Neural cell (in vitro differentiated cells): ENCODE measurements around the gene TBX2. TPM values are rescaled to one million over a fixed set of nuclear protein-coding genes. Genes with fewer than 3 reads are reported as not detected.

Source experiments
- H2AFZ ChIP-seq: fragments of 200-600, 300-800 bp; sonication (generic), shearing (Covaris generic); 2 replicates; pipeline ENCODE4 v1.6.0; 2014; ENCODE audit warnings: low read depth, mild to moderate bottlenecking, antibody characterized with exemption, low read length, moderate library complexity
- H3F3A ChIP-seq: fragments of 200-600 bp; shearing (Covaris generic); 2 replicates; pipeline ENCODE4 v1.6.1; 2016; ENCODE audit warnings: mild to moderate bottlenecking, moderate library complexity, mixed read lengths, antibody characterized with exemption, low read length; ENCODE audit not compliant: insufficient read depth, poor library complexity, severe bottlenecking
- H3K27ac ChIP-seq: fragments of 200-600, 300-800 bp; sonication (generic), shearing (Covaris generic); 2 replicates; pipeline ENCODE4 v1.5.1; 2014; ENCODE audit warnings: mild to moderate bottlenecking, low read length, moderate library complexity
- H3K27me3 ChIP-seq: fragments of 300-800, 200-600 bp; sonication (generic), shearing (Covaris generic); 2 replicates; pipeline ENCODE4 v1.6.0; 2014; ENCODE audit warnings: mild to moderate bottlenecking, low read depth, low read length, moderate library complexity; ENCODE audit not compliant: insufficient read depth
- H3K36me3 ChIP-seq: fragments of 300-800, 200-600 bp; sonication (generic), shearing (Covaris generic); 2 replicates; pipeline ENCODE4 v1.5.1; 2014; ENCODE audit warnings: mild to moderate bottlenecking, antibody characterized with exemption, low read length, moderate library complexity; ENCODE audit not compliant: insufficient read depth
- H3K4me2 ChIP-seq: fragments of 300-800, 200-600 bp; sonication (generic), shearing (Covaris generic); 2 replicates; pipeline ENCODE4 v1.6.0; 2014; ENCODE audit warnings: mild to moderate bottlenecking, low read length
- H3K4me3 ChIP-seq: fragments of 300-800, 200-600 bp; sonication (generic), shearing (Covaris generic); 2 replicates; pipeline ENCODE4 v1.5.1; 2014; ENCODE audit warnings: mild to moderate bottlenecking, low read length, moderate library complexity
- H3K79me2 ChIP-seq: fragments of 200-600 bp; shearing (Covaris generic); replicated peaks from 2 replicates; pipeline ENCODE4 v1.6.0; 2014; ENCODE audit warnings: mild to moderate bottlenecking, low read length, moderate library complexity; ENCODE audit not compliant: insufficient read depth
- H3K9ac ChIP-seq: fragments of 300-800, 200-600 bp; sonication (generic), shearing (Covaris generic); 2 replicates; pipeline ENCODE4 v1.6.1; 2016; ENCODE audit warnings: mild to moderate bottlenecking, low read length, mixed read lengths
- H3K9me2 ChIP-seq: fragments of 200-600 bp; shearing (Covaris generic); 2 replicates; pipeline ENCODE4 v1.6.1; 2016; ENCODE audit warnings: mild to moderate bottlenecking, low read length, mixed read lengths; ENCODE audit not compliant: insufficient read depth
- H3K9me3 ChIP-seq: fragments of 200-600, 300-800 bp; sonication (generic), shearing (Covaris generic); 2 replicates; pipeline ENCODE4 v1.6.1; 2016; ENCODE audit warnings: mild to moderate bottlenecking, mixed run types, low read length, moderate library complexity, mixed read lengths
- H4K20me1 ChIP-seq: fragments of 200-600 bp; shearing (Covaris generic); 2 replicates; pipeline ENCODE4 v1.6.1; 2016; ENCODE audit warnings: mild to moderate bottlenecking, mixed run types; ENCODE audit not compliant: insufficient read depth
- EP300 ChIP-seq: fragments of 450-650 bp; conservative IDR thresholded peaks from 2 replicates; pipeline ENCODE4 v1.6.1; 2014; ENCODE audit warnings: antibody characterized with exemption, mild to moderate bottlenecking, moderate library complexity; ENCODE audit not compliant: poor library complexity, severe bottlenecking
- EZH2 ChIP-seq: fragments of 200-600, 300-800 bp; shearing (Covaris generic), sonication (generic); IDR thresholded peaks from 2 replicates; pipeline ENCODE4 v1.6.1; 2014; ENCODE audit warnings: antibody characterized with exemption, low read length, borderline replicate concordance, mild to moderate bottlenecking; ENCODE audit not compliant: insufficient read depth, poor library complexity, severe bottlenecking
- POLR2AphosphoS5 ChIP-seq: IDR thresholded peaks from 2 replicates; pipeline ENCODE4 v1.6.1; 2012
- RAD21 ChIP-seq: fragments of 450-650 bp; conservative IDR thresholded peaks from 2 replicates; pipeline ENCODE4 v1.6.1; 2014; ENCODE audit warnings: antibody characterized with exemption, mild to moderate bottlenecking, moderate library complexity
- SMC3 ChIP-seq: fragments of 450-650 bp; conservative IDR thresholded peaks from 2 replicates; pipeline ENCODE4 v1.6.1; 2014; ENCODE audit warnings: antibody characterized with exemption, mild to moderate bottlenecking, moderate library complexity; ENCODE audit not compliant: poor library complexity
- TAF1 ChIP-seq: IDR thresholded peaks from 2 replicates; pipeline ENCODE4 v1.6.1; 2012; ENCODE audit warnings: low read depth
- polyA plus RNA-seq: library from polyadenylated mRNA; depleted of rRNA; stranded (reverse); fragments of >200 nt; gene quantifications from 2 replicates; pipeline ENCODE4 v1.2.3, GENCODE V29; 2014
- TF ChIP-seq, protein P1 (sequence below): IDR thresholded peaks from 2 replicates; pipeline ENCODE4 v1.6.1; 2012; ENCODE audit warnings: borderline replicate concordance
- TF ChIP-seq, protein P2 (sequence below): fragments of 450-650 bp; IDR thresholded peaks from 2 replicates; pipeline ENCODE4 v1.5.1; 2014; ENCODE audit warnings: antibody characterized with exemption, mild to moderate bottlenecking, moderate library complexity; ENCODE audit not compliant: poor library complexity, severe bottlenecking

The TBX2 gene
- polyA plus RNA-seq, 1 donor from 2014 or later = not detected

DNA sequence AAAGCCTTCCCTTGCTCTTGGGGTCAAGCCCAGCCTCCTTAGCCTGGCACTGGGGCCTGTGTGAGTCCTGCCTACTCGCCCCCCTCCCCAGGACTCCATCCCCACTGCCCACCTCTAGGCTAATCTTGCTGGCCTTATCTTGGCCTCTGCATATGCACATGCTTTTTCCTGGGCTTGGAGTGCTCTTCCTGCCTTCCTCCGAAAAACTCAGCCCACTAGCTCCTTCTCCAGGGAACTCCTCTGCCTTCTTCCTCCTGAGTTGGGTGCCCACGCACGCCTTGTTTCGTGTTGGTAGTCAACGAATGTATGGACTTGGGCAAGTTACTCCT is 16.5 kb downstream of the TBX2 start:
- H4K20me1 ChIP-seq = no peaks in the 10 kb centered on the region
- peaks cover 35% of the 10 kb centered on the region for H3K27me3 ChIP-seq
- H3K4me3 ChIP-seq = no peak overlapping the region
- H3K79me2 ChIP-seq = no peaks in the 10 kb centered on the region
- H3K27ac ChIP-seq = no peak overlapping the region
- no peaks in the 10 kb centered on the region for H3F3A ChIP-seq
- H3K36me3 ChIP-seq = no peaks in the 10 kb centered on the region
- no peak overlapping the region for H3K9ac ChIP-seq
- no peaks in the 10 kb centered on the region for H3K9me3 ChIP-seq
- H3K9me2 ChIP-seq = no peaks in the 10 kb centered on the region
- TF ChIP-seq, protein P1, sequence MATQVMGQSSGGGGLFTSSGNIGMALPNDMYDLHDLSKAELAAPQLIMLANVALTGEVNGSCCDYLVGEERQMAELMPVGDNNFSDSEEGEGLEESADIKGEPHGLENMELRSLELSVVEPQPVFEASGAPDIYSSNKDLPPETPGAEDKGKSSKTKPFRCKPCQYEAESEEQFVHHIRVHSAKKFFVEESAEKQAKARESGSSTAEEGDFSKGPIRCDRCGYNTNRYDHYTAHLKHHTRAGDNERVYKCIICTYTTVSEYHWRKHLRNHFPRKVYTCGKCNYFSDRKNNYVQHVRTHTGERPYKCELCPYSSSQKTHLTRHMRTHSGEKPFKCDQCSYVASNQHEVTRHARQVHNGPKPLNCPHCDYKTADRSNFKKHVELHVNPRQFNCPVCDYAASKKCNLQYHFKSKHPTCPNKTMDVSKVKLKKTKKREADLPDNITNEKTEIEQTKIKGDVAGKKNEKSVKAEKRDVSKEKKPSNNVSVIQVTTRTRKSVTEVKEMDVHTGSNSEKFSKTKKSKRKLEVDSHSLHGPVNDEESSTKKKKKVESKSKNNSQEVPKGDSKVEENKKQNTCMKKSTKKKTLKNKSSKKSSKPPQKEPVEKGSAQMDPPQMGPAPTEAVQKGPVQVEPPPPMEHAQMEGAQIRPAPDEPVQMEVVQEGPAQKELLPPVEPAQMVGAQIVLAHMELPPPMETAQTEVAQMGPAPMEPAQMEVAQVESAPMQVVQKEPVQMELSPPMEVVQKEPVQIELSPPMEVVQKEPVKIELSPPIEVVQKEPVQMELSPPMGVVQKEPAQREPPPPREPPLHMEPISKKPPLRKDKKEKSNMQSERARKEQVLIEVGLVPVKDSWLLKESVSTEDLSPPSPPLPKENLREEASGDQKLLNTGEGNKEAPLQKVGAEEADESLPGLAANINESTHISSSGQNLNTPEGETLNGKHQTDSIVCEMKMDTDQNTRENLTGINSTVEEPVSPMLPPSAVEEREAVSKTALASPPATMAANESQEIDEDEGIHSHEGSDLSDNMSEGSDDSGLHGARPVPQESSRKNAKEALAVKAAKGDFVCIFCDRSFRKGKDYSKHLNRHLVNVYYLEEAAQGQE = no peak
- no peak for TF ChIP-seq EP300
- H3K4me2 ChIP-seq = no peak overlapping the region
- no peak overlapping the region for H2AFZ ChIP-seq

DNA sequence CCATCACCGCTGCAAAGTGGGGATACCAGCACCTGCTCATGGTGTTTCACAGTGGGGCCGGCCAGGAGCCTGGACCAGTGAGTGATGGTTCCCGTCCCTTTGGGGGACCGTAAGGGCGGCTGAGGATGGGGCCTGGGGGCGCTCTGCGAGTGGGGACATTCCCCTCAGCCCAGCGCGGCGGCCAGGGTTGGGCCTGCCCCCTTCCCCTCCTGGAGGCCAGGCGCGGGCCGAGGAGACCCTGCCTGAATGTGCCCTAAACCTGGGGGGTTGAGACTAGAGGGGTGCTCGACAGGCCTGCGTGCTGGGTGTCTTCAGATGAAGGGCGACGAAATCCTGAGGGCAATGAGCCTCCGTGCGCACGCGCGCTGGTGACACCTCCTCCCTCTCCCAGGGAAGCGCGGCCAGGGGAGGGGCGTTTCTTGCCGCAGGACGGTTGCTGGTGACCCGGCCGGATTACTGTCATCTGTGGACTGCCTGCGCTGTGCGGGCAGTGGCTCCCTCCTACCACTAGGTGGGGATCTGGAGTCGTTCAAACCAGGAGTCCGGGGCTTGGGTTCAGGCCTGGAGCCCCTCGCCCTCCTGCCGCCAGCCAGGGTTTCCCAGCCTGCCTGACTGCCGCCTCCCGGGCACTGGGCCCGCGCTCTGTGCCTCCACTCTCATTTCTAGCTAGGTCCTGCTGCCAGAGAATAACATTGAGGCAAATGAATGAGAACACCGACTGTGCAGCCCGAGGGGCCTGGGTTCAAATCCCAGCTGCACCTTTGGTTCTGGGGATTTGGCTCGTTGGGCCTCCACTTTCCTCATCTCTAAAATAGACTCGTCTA is 17.1 kb downstream of the TBX2 start:
- no peak overlapping the region for H3K4me2 ChIP-seq
- no peak overlapping the region for H2AFZ ChIP-seq
- H3K4me3 ChIP-seq = peak overlapping the region; percentile 37
- H3K79me2 ChIP-seq = no peaks in the 10 kb centered on the region
- no peaks in the 10 kb centered on the region for H3F3A ChIP-seq
- H3K27ac ChIP-seq = no peak overlapping the region
- TF ChIP-seq TAF1 (no peak), RAD21 (peak; percentile 69), POLR2AphosphoS5 (no peak), EZH2 (no peak), SMC3 (peak; percentile 78), EP300 (no peak)
- TF ChIP-seq, protein P1 = no peak
- TF ChIP-seq, protein P2, sequence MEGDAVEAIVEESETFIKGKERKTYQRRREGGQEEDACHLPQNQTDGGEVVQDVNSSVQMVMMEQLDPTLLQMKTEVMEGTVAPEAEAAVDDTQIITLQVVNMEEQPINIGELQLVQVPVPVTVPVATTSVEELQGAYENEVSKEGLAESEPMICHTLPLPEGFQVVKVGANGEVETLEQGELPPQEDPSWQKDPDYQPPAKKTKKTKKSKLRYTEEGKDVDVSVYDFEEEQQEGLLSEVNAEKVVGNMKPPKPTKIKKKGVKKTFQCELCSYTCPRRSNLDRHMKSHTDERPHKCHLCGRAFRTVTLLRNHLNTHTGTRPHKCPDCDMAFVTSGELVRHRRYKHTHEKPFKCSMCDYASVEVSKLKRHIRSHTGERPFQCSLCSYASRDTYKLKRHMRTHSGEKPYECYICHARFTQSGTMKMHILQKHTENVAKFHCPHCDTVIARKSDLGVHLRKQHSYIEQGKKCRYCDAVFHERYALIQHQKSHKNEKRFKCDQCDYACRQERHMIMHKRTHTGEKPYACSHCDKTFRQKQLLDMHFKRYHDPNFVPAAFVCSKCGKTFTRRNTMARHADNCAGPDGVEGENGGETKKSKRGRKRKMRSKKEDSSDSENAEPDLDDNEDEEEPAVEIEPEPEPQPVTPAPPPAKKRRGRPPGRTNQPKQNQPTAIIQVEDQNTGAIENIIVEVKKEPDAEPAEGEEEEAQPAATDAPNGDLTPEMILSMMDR = peak; percentile 80
- no peaks in the 10 kb centered on the region for H3K9me3 ChIP-seq
- peaks cover 30% of the 10 kb centered on the region for H3K27me3 ChIP-seq
- H3K9ac ChIP-seq = no peak overlapping the region
- H3K36me3 ChIP-seq = no peaks in the 10 kb centered on the region
- H3K9me2 ChIP-seq = no peaks in the 10 kb centered on the region
- H4K20me1 ChIP-seq = no peaks in the 10 kb centered on the region
